Suprapubic skin (tissue), 3 donors: ENCODE results near the gene UNC93A.

Experiments
- EP300 ChIP-seq: sonication (generic); formaldehyde crosslinking; IDR thresholded peaks from one replicate; pipeline ENCODE4 v1.6.1; 2017; ENCODE audit warnings: antibody characterized with exemption
- POLR2A ChIP-seq, 2 donors: fragments of 450-650 bp; IDR thresholded peaks; one replicate each; pipeline ENCODE4 v1.6.1; 2017; ENCODE audit warnings: antibody characterized with exemption in 2 of 2, mild to moderate bottlenecking in 2 of 2, moderate library complexity in 2 of 2
- TF ChIP-seq, protein P1 (sequence below), 2 donors: fragments of 200-600 bp in 1 of 2; fragments of 450-650 bp in 1 of 2; sonication (generic) in 1 of 2; IDR thresholded peaks; one replicate each; pipeline ENCODE4 v1.5.1; 2016 to 2019; ENCODE audit warnings: antibody characterized with exemption in 2 of 2, mild to moderate bottlenecking in 1 of 2, moderate library complexity in 1 of 2

DNA sequence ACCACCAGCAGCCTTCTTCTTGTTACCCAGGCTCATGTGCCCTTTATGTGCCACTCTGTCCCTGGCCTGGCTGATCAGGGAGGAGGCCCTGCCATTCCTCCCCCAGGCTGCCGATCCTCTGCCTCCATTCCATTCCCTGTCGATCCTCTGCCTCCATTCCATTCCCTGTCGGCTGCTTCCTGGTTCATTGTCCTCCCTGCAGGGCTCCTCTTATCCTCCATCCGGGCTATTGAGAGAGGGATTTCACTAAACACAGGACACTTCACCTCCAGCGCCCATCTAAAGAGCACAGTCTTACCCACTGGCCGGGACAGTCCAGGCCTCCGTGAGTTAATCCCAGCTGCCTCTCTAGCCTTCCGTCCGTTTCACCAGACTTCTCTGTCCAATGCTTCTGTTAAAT lies 26.1 kb downstream of the UNC93A start:
- TF ChIP-seq, protein P1, sequence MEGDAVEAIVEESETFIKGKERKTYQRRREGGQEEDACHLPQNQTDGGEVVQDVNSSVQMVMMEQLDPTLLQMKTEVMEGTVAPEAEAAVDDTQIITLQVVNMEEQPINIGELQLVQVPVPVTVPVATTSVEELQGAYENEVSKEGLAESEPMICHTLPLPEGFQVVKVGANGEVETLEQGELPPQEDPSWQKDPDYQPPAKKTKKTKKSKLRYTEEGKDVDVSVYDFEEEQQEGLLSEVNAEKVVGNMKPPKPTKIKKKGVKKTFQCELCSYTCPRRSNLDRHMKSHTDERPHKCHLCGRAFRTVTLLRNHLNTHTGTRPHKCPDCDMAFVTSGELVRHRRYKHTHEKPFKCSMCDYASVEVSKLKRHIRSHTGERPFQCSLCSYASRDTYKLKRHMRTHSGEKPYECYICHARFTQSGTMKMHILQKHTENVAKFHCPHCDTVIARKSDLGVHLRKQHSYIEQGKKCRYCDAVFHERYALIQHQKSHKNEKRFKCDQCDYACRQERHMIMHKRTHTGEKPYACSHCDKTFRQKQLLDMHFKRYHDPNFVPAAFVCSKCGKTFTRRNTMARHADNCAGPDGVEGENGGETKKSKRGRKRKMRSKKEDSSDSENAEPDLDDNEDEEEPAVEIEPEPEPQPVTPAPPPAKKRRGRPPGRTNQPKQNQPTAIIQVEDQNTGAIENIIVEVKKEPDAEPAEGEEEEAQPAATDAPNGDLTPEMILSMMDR (IDR thresholded peaks at IDR 0.05) = no peak
- TF ChIP-seq POLR2A (IDR thresholded peaks at IDR 0.05) (no peak), EP300 (no peak)
